SK-N-SH treated with all-trans-retinoic acid at 6 μM for 48 hours (cell line): ENCODE data around the gene DYNC2H1.

Source experiments
- ATAC-seq: fragments of 200-7000 bp; cut with Tn5 transposase; 3 replicates; pipeline ENCODE4 v1.9.1; 2020; ENCODE audit warnings: mild to moderate bottlenecking, moderate library complexity
- ARNTL ChIP-seq: fragments of 450-650 bp; formaldehyde crosslinking; IDR thresholded peaks from 2 replicates; pipeline ENCODE4 v1.5.0; 2020; ENCODE audit warnings: low read depth, mild to moderate bottlenecking, moderate library complexity, borderline replicate concordance
- BACH2 ChIP-seq: fragments of 250-450 bp; sonication (Bioruptor Pico); IDR thresholded peaks from 2 replicates; pipeline ENCODE4 v1.9.0; 2021; ENCODE audit warnings: mild to moderate bottlenecking, borderline replicate concordance
- CSDC2 ChIP-seq: fragments of 250-450 bp; sonication (Bioruptor Pico); IDR thresholded peaks from 2 replicates; pipeline ENCODE4 v1.5.0; 2020; ENCODE audit warnings: mild to moderate bottlenecking, moderate library complexity
- ESRRG ChIP-seq: fragments of 250-450 bp; sonication (Bioruptor Pico); IDR thresholded peaks from 2 replicates; pipeline ENCODE4 v1.6.1; 2021; ENCODE audit warnings: mild to moderate bottlenecking
- GLIS3 ChIP-seq: fragments of 250-450 bp; sonication (Bioruptor Pico); IDR thresholded peaks from 2 replicates; pipeline ENCODE4 v1.5.0; 2020; ENCODE audit warnings: mild to moderate bottlenecking, moderate library complexity
- ISL1 ChIP-seq: fragments of 250-450 bp; sonication (Bioruptor Pico); IDR thresholded peaks from 2 replicates; pipeline ENCODE4 v2.1.2; 2022; ENCODE audit warnings: mild to moderate bottlenecking, moderate library complexity
- OSR1 ChIP-seq: fragments of 250-450 bp; sonication (Bioruptor Pico); IDR thresholded peaks from 2 replicates; pipeline ENCODE4 v1.8.0; 2022; ENCODE audit warnings: moderate library complexity, mild to moderate bottlenecking, inconsistent platforms
- PPARA ChIP-seq: fragments of 250-450 bp; sonication (Bioruptor Pico); IDR thresholded peaks from 2 replicates; pipeline ENCODE4 v1.5.0; 2020; ENCODE audit warnings: mild to moderate bottlenecking, borderline replicate concordance
- RARB ChIP-seq: fragments of 250-450 bp; sonication (Bioruptor Pico); IDR thresholded peaks from 2 replicates; pipeline ENCODE4 v1.8.0; 2021; ENCODE audit warnings: mild to moderate bottlenecking, moderate library complexity
- TCF4 ChIP-seq: fragments of 250-450 bp; sonication (Bioruptor Pico); IDR thresholded peaks from 2 replicates; pipeline ENCODE4 v1.8.0; 2021; ENCODE audit warnings: mild to moderate bottlenecking, moderate library complexity, borderline replicate concordance
- TOX ChIP-seq: fragments of 250-450 bp; sonication (Bioruptor Pico); IDR thresholded peaks from 2 replicates; pipeline ENCODE4 v1.8.0; 2021; ENCODE audit warnings: mild to moderate bottlenecking, moderate library complexity, borderline replicate concordance
- ZC3H10 ChIP-seq: fragments of 250-450 bp; sonication (Bioruptor Pico); IDR thresholded peaks from 2 replicates; pipeline ENCODE4 v1.5.1; 2021; ENCODE audit warnings: mild to moderate bottlenecking, moderate library complexity
- ZFP3 ChIP-seq: fragments of 250-450 bp; sonication (Bioruptor Pico); IDR thresholded peaks from 2 replicates; pipeline ENCODE4 v1.5.0; 2020; ENCODE audit warnings: mild to moderate bottlenecking, moderate library complexity
- ZNF565 ChIP-seq: fragments of 450-650 bp; formaldehyde crosslinking; conservative IDR thresholded peaks from 2 replicates; pipeline ENCODE4 v1.5.0; 2020; ENCODE audit warnings: low read depth, mild to moderate bottlenecking, moderate library complexity
- ZNF70 ChIP-seq: fragments of 450-650 bp; formaldehyde crosslinking; IDR thresholded peaks from 2 replicates; pipeline ENCODE4 v1.5.0; 2020; ENCODE audit warnings: mild to moderate bottlenecking, moderate library complexity
- ZNF8 ChIP-seq: fragments of 450-650 bp; formaldehyde crosslinking; IDR thresholded peaks from 2 replicates; pipeline ENCODE4 v1.5.0; 2020; ENCODE audit warnings: mild to moderate bottlenecking, moderate library complexity
- TF ChIP-seq, protein P1 (sequence below): fragments of 250-450 bp; sonication (Bioruptor Pico); IDR thresholded peaks from 2 replicates; pipeline ENCODE4 v1.5.1; 2021; ENCODE audit warnings: mild to moderate bottlenecking, moderate library complexity
- TF ChIP-seq, protein P2 (sequence below): fragments of 250-450 bp; sonication (Bioruptor Pico); IDR thresholded peaks from 2 replicates; pipeline ENCODE4 v1.5.1; 2020; ENCODE audit warnings: low read depth, mild to moderate bottlenecking, moderate library complexity
- TF ChIP-seq, protein P3 (sequence below): fragments of 250-450 bp; sonication (Bioruptor Pico); IDR thresholded peaks from 2 replicates; pipeline ENCODE4 v1.5.0; 2020; ENCODE audit warnings: mild to moderate bottlenecking, moderate library complexity
- TF ChIP-seq, protein P4 (sequence below): fragments of 250-450 bp; sonication (Bioruptor Pico); IDR thresholded peaks from 2 replicates; pipeline ENCODE4 v1.8.0; 2021; ENCODE audit warnings: low read depth, mild to moderate bottlenecking, moderate library complexity, borderline replicate concordance

Gene DYNC2H1

DNA sequence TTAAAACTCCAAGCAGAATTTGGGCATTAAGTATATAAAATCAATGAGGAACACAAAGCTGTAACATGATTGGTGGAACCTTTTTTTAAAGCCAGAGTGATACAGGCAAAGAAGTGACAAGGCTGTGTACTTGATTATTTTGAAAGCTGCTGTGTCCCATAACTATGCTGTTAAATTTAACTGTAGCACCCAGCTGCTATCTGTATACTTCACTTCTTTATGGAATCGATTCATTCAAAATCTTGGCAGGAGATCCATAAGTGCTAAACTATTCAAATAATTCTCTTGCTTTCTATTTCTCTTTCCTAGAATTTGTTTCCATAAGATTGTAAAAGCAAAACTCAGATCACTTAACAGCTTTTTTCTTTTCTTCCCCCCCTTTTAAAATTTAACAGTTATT is 231.7 kb downstream of the DYNC2H1 start:
- no peak for ATAC-seq
- TF ChIP-seq PPARA (CRISPR knock-in tag) (no peak), TCF4 (CRISPR knock-in tag) (no peak), ZNF565 (CRISPR knock-in tag) (no peak), OSR1 (CRISPR knock-in tag) (no peak), ZNF70 (CRISPR knock-in tag) (no peak), ZFP3 (CRISPR knock-in tag) (no peak), ESRRG (CRISPR knock-in tag) (no peak), ZC3H10 (no peak), BACH2 (CRISPR knock-in tag) (no peak), CSDC2 (no peak), TOX (no peak)
- TF ChIP-seq, protein P1, sequence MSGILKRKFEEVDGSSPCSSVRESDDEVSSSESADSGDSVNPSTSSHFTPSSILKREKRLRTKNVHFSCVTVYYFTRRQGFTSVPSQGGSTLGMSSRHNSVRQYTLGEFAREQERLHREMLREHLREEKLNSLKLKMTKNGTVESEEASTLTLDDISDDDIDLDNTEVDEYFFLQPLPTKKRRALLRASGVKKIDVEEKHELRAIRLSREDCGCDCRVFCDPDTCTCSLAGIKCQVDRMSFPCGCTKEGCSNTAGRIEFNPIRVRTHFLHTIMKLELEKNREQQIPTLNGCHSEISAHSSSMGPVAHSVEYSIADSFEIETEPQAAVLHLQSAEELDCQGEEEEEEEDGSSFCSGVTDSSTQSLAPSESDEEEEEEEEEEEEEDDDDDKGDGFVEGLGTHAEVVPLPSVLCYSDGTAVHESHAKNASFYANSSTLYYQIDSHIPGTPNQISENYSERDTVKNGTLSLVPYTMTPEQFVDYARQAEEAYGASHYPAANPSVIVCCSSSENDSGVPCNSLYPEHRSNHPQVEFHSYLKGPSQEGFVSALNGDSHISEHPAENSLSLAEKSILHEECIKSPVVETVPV = no peak
- TF ChIP-seq, protein P2, sequence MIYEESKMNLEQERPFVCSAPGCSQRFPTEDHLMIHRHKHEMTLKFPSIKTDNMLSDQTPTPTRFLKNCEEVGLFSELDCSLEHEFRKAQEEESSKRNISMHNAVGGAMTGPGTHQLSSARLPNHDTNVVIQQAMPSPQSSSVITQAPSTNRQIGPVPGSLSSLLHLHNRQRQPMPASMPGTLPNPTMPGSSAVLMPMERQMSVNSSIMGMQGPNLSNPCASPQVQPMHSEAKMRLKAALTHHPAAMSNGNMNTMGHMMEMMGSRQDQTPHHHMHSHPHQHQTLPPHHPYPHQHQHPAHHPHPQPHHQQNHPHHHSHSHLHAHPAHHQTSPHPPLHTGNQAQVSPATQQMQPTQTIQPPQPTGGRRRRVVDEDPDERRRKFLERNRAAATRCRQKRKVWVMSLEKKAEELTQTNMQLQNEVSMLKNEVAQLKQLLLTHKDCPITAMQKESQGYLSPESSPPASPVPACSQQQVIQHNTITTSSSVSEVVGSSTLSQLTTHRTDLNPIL = no peak
- TF ChIP-seq, protein P3, sequence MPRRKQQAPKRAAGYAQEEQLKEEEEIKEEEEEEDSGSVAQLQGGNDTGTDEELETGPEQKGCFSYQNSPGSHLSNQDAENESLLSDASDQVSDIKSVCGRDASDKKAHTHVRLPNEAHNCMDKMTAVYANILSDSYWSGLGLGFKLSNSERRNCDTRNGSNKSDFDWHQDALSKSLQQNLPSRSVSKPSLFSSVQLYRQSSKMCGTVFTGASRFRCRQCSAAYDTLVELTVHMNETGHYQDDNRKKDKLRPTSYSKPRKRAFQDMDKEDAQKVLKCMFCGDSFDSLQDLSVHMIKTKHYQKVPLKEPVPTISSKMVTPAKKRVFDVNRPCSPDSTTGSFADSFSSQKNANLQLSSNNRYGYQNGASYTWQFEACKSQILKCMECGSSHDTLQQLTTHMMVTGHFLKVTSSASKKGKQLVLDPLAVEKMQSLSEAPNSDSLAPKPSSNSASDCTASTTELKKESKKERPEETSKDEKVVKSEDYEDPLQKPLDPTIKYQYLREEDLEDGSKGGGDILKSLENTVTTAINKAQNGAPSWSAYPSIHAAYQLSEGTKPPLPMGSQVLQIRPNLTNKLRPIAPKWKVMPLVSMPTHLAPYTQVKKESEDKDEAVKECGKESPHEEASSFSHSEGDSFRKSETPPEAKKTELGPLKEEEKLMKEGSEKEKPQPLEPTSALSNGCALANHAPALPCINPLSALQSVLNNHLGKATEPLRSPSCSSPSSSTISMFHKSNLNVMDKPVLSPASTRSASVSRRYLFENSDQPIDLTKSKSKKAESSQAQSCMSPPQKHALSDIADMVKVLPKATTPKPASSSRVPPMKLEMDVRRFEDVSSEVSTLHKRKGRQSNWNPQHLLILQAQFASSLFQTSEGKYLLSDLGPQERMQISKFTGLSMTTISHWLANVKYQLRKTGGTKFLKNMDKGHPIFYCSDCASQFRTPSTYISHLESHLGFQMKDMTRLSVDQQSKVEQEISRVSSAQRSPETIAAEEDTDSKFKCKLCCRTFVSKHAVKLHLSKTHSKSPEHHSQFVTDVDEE (CRISPR knock-in tag) = no peak
- TF ChIP-seq, all 23 proteins: peak for 0

DNA sequence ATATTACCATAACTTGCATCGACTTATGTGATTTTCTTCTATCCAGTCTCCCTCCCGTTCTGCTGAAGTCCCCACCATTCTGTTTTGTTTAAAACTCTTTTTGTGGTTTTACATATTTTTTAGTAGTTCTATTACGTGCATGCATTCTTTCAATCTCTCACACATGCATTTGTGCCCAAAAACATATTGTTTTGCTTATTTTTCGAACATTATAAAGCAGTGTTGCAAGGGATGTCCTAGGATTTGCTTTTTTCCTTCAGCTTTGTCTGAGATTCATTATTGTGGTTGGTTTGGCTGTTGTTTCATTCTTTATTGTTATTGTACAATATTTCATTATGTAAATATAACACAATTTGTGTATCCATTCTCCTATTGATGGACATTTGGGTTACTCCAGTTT is 235.7 kb downstream of the DYNC2H1 start:
- TF ChIP-seq GLIS3 (CRISPR knock-in tag) (no peak), ISL1 (CRISPR knock-in tag) (no peak), TOX (no peak), TCF4 (CRISPR knock-in tag) (no peak), ESRRG (CRISPR knock-in tag) (no peak), ZFP3 (CRISPR knock-in tag) (no peak), ZNF8 (CRISPR knock-in tag) (no peak), ZC3H10 (no peak), RARB (CRISPR knock-in tag) (no peak), ZNF565 (CRISPR knock-in tag) (no peak), ARNTL (CRISPR knock-in tag) (no peak), PPARA (CRISPR knock-in tag) (no peak), BACH2 (CRISPR knock-in tag) (no peak)
- TF ChIP-seq, protein P4, sequence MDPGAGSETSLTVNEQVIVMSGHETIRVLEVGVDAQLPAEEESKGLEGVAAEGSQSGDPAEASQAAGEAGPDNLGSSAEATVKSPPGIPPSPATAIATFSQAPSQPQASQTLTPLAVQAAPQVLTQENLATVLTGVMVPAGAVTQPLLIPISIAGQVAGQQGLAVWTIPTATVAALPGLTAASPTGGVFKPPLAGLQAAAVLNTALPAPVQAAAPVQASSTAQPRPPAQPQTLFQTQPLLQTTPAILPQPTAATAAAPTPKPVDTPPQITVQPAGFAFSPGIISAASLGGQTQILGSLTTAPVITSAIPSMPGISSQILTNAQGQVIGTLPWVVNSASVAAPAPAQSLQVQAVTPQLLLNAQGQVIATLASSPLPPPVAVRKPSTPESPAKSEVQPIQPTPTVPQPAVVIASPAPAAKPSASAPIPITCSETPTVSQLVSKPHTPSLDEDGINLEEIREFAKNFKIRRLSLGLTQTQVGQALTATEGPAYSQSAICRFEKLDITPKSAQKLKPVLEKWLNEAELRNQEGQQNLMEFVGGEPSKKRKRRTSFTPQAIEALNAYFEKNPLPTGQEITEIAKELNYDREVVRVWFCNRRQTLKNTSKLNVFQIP = no peak
- TF ChIP-seq, protein P3 (CRISPR knock-in tag) = no peak
- TF ChIP-seq, protein P2 = no peak
- no peak for ATAC-seq
